GM12878 (cell line): ENCODE results near the gene MDK. TPM values are rescaled to one million over a fixed set of nuclear protein-coding genes. Genes with fewer than 3 reads are reported as not detected.

Experiments used
- ATF3 ChIP-seq: IDR thresholded peaks from 2 replicates; pipeline ENCODE4 v1.6.1; 2011; ENCODE audit warnings: low read depth, mild to moderate bottlenecking, low read length, moderate library complexity, borderline replicate concordance; ENCODE audit errors: extremely low read depth
- CEBPB ChIP-seq, 2 experiments: fragments of 150-350 bp in 1 of 2; IDR thresholded peaks; 2 replicates each; pipeline ENCODE4 v1.6.1; 2012 to 2014; ENCODE audit warnings: low read depth in 2 of 2, low read length in 2 of 2, borderline replicate concordance in 1 of 2, inconsistent platforms in 1 of 2
- CUX1 ChIP-seq: IDR thresholded peaks from 2 replicates; pipeline ENCODE4 v1.6.1; 2012; ENCODE audit warnings: improper control_type of control experiment, low read depth, low read length; ENCODE audit not compliant: insufficient replicate concordance
- EP300 ChIP-seq, 2 experiments: fragments of 150-350 bp in 1 of 2; IDR thresholded peaks; 2 replicates each; pipeline ENCODE4 v1.6.1; 2011 to 2012; ENCODE audit warnings: low read depth in 2 of 2, low read length in 2 of 2, borderline replicate concordance in 1 of 2, improper control_type of control experiment in 1 of 2, inconsistent platforms in 1 of 2; ENCODE audit not compliant: control insufficient read depth in 1 of 2
- HDAC2 ChIP-seq: fragments of 200-600 bp; sonication (generic); IDR thresholded peaks from 2 replicates; pipeline ENCODE4 v1.6.1; 2017
- HDAC6 ChIP-seq: fragments of 200-600 bp; sonication (generic); IDR thresholded peaks from one replicate; pipeline ENCODE4 v1.8.0; 2017; ENCODE audit warnings: antibody characterized with exemption; ENCODE audit not compliant: unreplicated experiment
- MYC ChIP-seq: IDR thresholded peaks from 2 replicates; pipeline ENCODE4 v1.6.1; 2011; ENCODE audit warnings: mild to moderate bottlenecking, low read length, moderate library complexity, inconsistent platforms; ENCODE audit not compliant: insufficient read depth, insufficient replicate concordance, insufficient read length, severe bottlenecking
- POLR2AphosphoS2 ChIP-seq: IDR thresholded peaks from 2 replicates; pipeline ENCODE4 v1.6.1; 2011; ENCODE audit warnings: low read depth, mild to moderate bottlenecking, low read length, improper control_type of control experiment, moderate library complexity
- POU2F2 ChIP-seq: IDR thresholded peaks from 3 replicates; pipeline ENCODE4 v1.6.1; 2011; ENCODE audit warnings: low read depth, mild to moderate bottlenecking, low read length, borderline replicate concordance
- RAD51 ChIP-seq: fragments of 450-650 bp; IDR thresholded peaks from 2 replicates; pipeline ENCODE4 v1.6.1; 2016; ENCODE audit warnings: moderate library complexity, mild to moderate bottlenecking, inconsistent platforms
- SIX5 ChIP-seq: IDR thresholded peaks from 2 replicates; pipeline ENCODE4 v1.6.1; 2011; ENCODE audit warnings: mild to moderate bottlenecking, low read depth, low read length, moderate library complexity; ENCODE audit not compliant: severe bottlenecking
- SPI1 ChIP-seq: IDR thresholded peaks from 2 replicates; pipeline ENCODE4 v1.6.1; 2011; ENCODE audit warnings: low read depth, mild to moderate bottlenecking, low read length, moderate library complexity, borderline replicate concordance; ENCODE audit not compliant: insufficient read depth
- ZBTB33 ChIP-seq: fragments of 450-650 bp; IDR thresholded peaks from 2 replicates; pipeline ENCODE4 v1.6.1; 2017; ENCODE audit warnings: mild to moderate bottlenecking
- ZBTB4 ChIP-seq: fragments of 450-650 bp; formaldehyde crosslinking; IDR thresholded peaks from 2 replicates; pipeline ENCODE4 v1.4.0; 2022; ENCODE audit warnings: mild to moderate bottlenecking, moderate library complexity
- ZNF384 ChIP-seq: IDR thresholded peaks from 2 replicates; pipeline ENCODE4 v1.6.1; 2012; ENCODE audit warnings: low read depth, mild to moderate bottlenecking, low read length, improper control_type of control experiment, borderline replicate concordance
- ZSCAN29 ChIP-seq: fragments of 450-650 bp; IDR thresholded peaks from 2 replicates; pipeline ENCODE4 v1.6.1; 2017; ENCODE audit warnings: mild to moderate bottlenecking, moderate library complexity
- polyA plus RNA-seq, 11 experiments: library from polyadenylated mRNA; depleted of rRNA in 4 of 11; unstranded in 6 of 11; stranded (reverse) in 5 of 11; fragments of >200 nt; fragmentation: Nextera tagmentation in 4 of 11; fragmentation: Illumina TruSeq in 1 of 11; extraction: Ambion mirVana in 4 of 11; extraction: Trizol in 1 of 11; gene quantifications; 1 replicate in 1 of 11; 2 replicates in 10 of 11; pipeline versions ENCODE4 v1.2.1 to v1.2.3, GENCODE V29; 2011 to 2016; ENCODE audit warnings: inconsistent platforms in 2 of 11, missing spikeins in 2 of 11, low read depth in 1 of 11
- total RNA-seq, 4 experiments: library from RNA; depleted of rRNA in 3 of 4; stranded (reverse); fragments of >200 nt in 3 of 4; fragmentation: Illumina TruSeq in 1 of 4; extraction: Trizol in 1 of 4; gene quantifications; 2 replicates each; pipeline versions ENCODE4 v1.2.1 to v1.2.3, GENCODE V29; 2013 to 2021

The MDK gene
- total and polyA plus RNA-seq, 10 of the 15 experiments (the other 5 are each of a cell fraction or from before 2014, with no cell fraction given) = 0.77 to 17.8 (median 9.9) TPM

GRCh38 chr11:46346886-46347636 lies 34.4 kb upstream of the MDK start, which contains the start of gene DGKZ (continued):
- TF ChIP-seq ATF3 (0 out of 2 replicates have a peak, but pooled peaks have one; percentile 24), ZBTB4 (CRISPR knock-in tag) (no peak), MYC (peak; percentile 24), POU2F2 (no peak), ZBTB33 (no peak), SIX5 (no peak), SPI1 (no peak), ZSCAN29 (0 out of 2 replicates have a peak, but pooled peaks have one; percentile 31), HDAC2 (no peak), ZNF384 (no peak), HDAC6 (no peak), RAD51 (no peak), CUX1 (no peak), POLR2AphosphoS2 (no peak), CEBPB (IDR thresholded peaks at IDR 0.05; ENCODE audit: borderline replicate concordance in 1 of 2, low read depth in 2 of 2, low read length in 2 of 2) (no peak), EP300 (IDR thresholded peaks at IDR 0.05; ENCODE audit: borderline replicate concordance in 1 of 2, control insufficient read depth in 1 of 2, low read depth in 2 of 2, low read length in 2 of 2) (no peak)
